Stimulated activated CD4-positive, alpha-beta T cell treated with anti-CD3 and anti-CD28 coated beads, Interleukin-4, amount 100 ng/mL, for 48 hours (primary cell): Measurements from ENCODE around the gene P2RY8.
"Not testable (repeated sequence)": the region's sequence is repeated elsewhere in the genome, so short reads cannot be mapped to it uniquely, and the experiment has no call there.

ENCODE experiments used
- DNase-seq, 2 donors: peaks; one replicate each; pipeline ENCODE4 v3.0.0-alpha.2; 2020; ENCODE audit warnings: low read depth in 2 of 2

P2RY8 gene

GRCh38 chrX:1464971-1465285 lies 72.1 kb downstream of the P2RY8 start:
- DNase-seq = no peak

DNA sequence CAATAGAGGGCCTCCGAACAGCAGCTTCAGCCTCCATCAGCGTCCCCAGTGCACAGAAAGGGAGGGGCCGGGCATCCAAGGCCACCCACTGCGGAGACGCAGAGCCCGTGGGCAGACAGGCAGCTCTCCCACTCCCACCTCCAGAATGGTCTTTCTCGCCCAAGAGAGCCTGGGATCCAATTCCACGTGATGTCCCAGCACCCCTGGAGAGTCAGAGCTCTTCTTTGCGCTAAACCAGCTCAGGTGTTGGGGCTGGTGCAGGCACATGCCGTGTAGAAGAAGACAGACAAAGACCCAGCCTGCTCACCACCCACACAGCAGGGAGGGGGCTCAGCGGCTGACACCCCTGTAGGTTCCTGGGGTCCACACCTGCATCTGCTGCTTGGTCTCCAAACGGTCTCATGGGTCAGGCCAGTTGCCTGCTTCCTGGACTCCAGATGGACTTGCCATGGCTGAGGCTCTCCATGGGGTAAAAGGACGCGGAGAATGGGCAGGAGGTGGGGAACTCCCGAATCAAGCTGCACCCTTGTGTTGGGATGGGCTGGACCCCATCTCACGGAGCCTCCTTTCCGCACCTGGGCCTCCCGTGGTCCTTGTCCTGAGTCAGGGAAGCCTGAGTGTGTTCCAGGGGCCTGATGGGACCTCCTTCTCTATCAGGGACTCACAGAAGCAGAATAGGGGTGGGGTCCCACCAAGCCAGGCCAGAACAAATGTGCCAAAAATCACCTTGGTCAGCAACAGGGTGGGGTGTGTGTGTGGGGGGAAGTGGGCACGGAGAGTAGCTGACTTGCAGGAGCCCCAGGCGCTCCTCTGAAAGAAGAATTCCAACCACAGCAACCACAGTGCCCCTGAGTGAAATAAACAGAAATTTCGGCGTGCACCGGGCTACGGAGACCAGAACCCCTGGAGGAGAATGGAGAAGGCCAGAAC lies 72.7 kb downstream of the P2RY8 start:
- no peak for DNase-seq

DNA sequence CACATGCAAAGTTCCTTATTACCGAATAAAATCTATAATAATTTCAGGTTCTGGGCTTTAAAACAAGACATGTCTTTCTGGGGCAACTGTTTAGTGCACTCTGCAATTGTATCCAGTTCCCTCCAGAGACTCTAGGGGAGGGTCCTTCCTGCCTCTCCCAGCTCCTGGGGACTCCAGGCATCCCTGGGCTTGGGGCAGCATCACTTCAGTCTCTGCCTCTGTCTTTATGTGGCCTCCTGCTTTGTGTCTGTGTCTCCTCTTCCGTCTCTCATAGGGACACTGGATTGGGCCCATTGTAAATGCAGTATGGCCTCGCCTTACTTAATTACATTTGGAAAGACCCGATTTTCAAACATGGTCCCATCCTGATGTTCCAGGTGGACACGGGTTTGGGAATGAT lies 73.4 kb downstream of the P2RY8 start:
- no peak for DNase-seq

DNA sequence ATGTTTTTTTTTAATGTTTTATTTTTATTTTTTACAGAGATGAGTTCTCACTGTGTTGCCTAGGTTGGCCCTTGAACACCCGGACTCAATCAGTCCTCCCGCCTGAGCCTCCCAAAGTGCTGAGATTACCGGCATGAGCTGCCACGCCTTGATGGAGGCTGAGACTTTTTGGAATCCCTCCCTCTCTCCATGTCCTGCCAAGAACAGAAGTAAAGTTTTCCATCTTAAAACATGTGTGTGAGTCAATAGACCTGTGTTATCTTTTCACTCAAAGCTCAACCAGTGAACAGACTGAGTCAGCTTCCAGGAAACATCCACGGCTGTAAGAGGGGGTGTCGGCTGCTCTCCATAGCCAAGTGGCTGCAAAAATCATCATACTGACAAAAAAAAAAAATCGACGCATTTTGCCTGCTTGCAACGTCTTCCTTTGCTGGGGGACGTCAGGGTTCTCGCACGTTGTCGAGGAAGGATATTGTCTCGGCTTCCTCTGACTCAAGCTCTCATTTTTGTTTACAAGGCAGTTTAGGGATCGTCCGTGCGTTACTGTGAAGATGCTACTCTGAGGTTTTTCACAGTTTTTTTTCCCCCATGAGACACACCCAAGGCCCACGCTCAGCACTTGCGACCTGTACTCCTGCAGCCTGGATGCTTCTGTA lies 74.3 kb downstream of the P2RY8 start:
- peak; percentile 40 to 65 for DNase-seq

DNA sequence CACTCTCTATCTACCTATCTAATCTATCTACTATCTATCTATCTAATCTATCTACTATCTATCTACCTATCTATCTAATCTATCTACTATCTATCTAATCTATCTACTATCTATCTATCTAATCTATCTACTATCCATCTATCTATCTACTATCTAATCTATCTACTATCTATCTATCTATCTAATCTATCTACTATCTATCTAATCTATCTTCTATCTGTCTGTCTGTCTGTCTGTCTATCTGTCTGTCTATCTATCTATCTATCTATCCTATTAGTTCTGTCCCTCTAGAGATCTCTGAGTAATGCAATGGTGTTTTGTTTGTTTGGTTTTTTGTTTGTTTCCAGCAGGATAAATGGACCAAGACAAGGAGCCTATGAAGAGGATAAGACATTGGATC lies 74.9 kb downstream of the P2RY8 start:
- no peak for DNase-seq

GRCh38 chrX:1455948-1456280 lies 81.1 kb downstream of the P2RY8 start:
- no peak for DNase-seq

DNA sequence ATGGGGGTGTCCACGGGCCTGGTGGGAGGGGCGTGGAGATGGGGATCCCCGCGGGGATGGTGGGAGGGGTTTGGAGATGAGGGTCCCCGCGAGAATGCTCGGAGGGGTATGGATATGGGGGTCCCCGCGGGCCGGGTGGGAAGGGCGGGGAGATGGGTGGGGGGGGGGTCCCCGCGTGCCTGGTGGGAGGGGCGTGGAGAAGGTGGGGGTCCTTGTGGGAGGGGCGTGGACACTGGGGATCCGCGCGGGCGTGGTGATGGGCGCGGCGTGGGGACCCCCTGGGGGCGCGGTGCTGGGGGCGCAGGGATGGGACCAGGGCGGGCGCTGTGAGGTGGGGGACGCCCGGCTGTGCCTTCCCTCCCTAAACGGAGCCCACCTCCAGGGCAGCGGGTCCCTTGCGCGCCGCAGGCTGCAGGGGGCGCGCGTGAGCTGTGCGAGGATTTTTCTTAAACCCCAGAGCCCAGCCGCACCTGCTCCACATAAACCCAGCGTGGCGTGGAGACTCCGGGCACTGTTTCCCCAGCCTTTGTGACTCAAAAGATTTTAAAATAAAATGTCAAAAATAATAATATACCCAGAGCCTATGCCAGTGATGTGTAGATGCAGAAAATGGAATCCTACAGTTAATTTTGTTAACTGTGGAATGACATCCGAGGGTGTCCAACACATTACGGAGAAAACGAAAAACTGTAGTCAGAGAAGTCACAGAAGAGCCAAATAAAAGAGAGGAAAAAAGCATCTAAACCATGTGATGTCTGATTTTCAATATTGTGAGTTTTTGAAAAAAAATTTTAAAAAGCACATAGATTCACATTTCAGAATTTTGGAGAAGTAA lies 82.8 kb downstream of the P2RY8 start:
- DNase-seq = peak; percentile 87 to 94

- DNase-seq = no peak
Measured at GRCh38 chrX:1453395-1453783, 83.6 kb downstream of the P2RY8 start.

DNA sequence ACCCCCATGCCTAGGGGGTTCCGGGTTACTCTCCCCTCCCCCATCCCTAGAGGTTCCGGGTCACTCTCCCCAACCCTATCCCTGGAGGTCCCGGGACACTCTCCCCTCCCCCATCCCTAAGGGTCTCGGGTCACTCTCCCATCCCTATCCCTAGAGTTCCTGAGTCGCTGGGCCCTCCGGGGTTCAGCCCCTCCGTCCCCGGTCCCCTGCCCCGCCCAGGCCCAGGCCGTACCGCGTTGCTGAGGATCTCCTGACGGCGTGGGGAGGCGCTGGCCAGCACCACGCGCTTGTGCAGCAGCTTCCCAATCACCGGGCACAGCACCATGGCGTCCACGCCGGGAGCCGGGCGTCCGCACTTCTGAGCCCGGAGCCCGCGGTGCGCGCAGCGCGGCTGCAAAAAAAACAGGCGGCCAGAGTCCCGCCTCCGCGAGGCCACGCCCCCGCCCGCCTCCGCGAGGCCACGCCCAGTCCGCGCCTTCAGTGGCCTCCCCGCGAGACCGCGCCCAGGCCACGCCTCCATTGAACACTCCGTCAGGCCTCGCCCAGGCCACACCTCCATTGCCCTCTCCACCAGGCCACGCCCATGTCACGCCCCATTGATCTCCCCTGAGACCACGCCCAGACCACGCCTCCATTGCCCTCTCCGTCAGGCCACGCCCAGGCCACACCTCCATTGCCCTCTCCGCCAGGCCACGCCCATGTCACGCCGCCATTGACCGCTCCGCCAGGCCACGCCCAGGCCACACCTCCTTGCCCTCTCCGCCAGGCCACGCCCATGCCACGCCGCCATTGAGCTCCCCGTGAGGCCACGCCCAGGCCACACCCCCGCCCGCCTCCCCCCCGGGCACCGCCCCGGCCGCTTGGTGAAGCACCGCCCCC lies 84.2 kb downstream of the P2RY8 start, which contains the start of gene ASMTL:
Gene ASMTL, minus strand, starts transcription at position 394 of the 879 bp plus-strand sequence. Its CDS starts 69 bp downstream, at position 325.
- DNase-seq = peak; percentile 100

DNA sequence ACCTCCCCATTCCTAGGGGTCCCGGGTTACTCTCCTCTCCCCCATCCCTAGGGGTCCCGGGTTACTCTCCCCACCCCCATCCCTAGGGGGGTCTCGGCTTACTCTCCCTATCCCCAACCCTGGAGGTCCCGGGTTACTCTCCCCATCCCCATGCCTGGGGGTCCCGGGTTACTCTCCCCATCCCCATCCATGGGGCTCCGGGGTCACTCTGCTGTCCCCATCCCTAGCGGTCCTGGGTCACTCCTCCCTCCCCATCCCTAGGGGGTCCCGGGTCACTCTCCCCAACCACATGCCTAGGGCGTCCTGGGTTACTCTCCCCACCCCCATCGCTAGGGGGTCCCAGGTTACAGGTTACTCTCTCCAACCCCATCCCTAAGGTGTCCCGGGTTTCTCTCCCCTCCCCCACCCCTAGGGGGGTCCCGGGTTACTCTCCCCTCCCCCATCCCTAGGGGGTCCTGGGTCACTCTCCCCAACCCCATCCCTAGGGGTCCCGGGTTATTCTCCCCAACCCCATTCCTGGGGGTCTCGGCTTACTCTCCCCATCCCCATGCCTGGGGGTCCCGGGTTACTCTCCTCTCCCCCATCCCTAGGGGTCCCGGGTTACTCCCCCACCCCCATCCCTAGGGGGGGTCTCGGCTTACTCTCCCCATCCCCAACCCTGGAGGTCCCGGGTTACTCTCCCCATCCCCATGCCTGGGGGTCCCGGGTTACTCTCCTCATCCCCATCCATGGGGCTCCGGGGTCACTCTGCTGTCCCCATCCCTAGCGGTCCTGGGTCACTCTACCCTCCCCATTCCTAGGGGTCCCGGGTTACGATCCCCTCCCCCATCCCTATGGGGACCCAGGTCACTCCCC lies 85.1 kb downstream of the P2RY8 start:
- DNase-seq = no peak

GRCh38 chrX:1451251-1451660 lies 85.7 kb downstream of the P2RY8 start:
- DNase-seq = no peak

DNA sequence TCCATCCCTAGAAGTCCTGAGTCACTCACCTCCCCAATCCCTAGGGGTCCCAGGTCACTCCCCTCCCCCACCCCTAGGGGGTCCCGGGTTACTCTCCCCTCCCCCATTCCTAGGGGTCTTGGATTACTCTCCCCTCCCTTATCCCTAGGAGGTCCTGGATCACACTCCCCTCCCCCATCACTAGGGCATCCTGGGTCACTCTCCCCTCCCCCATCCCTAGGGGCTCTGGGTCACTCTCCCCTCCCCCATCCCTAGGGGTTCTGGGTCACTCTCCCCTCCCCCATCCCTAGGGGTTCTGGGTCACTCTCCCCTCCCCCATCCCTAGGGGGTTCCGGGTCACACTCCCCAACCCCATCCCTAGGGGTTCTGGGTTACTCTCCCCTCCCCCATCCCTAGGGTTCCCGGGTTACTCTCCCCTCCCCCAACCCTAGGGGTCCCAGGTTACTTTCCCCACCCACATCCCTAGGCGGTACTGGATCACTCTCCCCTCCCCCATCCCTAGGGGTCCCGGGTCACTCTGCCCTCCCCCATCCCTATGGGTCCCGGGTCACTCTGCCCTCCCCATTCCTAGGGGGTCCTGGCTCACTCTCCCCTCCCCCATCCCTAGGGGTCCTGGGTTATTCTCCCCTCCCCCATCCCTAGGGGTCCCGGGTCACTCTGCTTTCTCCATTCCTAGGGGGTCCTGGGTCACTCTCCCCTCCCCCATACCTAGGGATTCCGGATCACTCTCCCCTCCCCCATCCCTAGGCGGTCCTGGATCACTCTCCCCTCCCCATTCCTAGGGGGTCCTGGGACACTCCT lies 86.4 kb downstream of the P2RY8 start:
- no peak for DNase-seq

- DNase-seq = no peak
Measured at GRCh38 chrX:1449823-1450149, 87.2 kb downstream of the P2RY8 start.

GRCh38 chrX:1449036-1449822 lies 87.8 kb downstream of the P2RY8 start:
- DNase-seq = no peak

DNA sequence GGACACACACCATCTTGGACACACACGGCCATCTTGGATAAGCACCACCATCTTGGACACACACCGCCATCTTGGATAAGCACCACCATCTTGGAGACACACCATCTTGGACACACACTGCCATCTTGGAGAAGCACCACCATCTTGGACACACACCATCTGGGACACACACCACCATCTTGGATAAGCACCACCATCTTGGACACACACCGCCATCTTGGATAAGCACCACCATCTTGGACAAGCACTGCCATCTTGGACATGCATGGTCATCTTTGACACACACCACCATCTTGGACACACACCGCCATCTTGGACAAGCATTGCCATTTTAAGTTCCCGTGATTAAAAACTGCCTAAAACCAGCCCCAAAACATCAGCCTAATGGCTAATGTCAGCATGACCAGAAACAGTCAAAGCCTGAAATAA lies 88.4 kb downstream of the P2RY8 start:
- not testable (repeated sequence) for DNase-seq

DNA sequence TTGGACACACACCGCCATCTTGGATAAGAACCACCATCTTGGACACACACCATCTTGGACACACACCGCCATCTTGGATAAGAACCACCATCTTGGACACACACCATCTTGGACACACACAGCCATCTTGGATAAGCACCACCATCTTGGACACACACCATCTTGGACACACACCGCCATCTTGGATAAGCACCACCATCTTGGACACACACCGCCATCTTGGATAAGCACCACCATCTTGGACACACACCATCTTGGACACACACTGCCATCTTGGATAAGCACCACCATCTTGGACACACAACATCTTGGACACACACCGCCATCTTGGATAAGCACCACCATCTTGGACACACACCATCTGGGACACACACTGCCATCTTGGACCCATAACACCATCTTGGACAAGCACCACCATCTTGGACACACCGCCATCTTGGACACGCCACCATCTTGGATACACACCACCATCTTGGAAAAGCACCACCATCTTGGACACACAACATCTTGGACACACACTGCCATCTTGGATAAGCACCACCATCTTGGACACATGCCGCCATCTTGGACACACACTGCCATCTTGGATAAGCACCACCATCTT lies 88.9 kb downstream of the P2RY8 start:
- not testable (repeated sequence) for DNase-seq

- DNase-seq = not testable (repeated sequence)
Measured at GRCh38 chrX:1446984-1447968, 89.7 kb downstream of the P2RY8 start.
